Measurements from ENCODE around the gene CBLB. TPM values are rescaled to one million over a fixed set of nuclear protein-coding genes. Genes with fewer than 3 reads are reported as not detected.

CBLB gene
- polyA plus RNA-seq, 2 of the 4 experiments (the other 2 are of a cell fraction), result 6.8 to 16.2 TPM

- Histone ChIP-seq H3K9me3 (no peaks in the 10 kb centered on the region), H3K27ac (no peak overlapping the region), H3K4me1 (no peaks in the 10 kb centered on the region), H3K4me2 (no peak overlapping the region), H3K4me3 (no peak overlapping the region)
- CTCF ChIA-PET, result no interaction called here
- ATAC-seq (no peak), FAIRE-seq (no peak), DNase-seq (ENCODE audit: low read depth in 1 of 2, low spot score in 1 of 2) (no peak)
- POLR2A ChIA-PET, result no interaction called here
- WGBS (ENCODE audit: missing lambda C conversion rate), result 95% methylated on average over 2 of the region's 2 CpGs
- TF ChIP-seq EHMT2 (IDR thresholded peaks at IDR 0.05; ENCODE audit: low read depth), result no peak
Observed at GRCh38 chr3:105851176-105851575, 17.6 kb downstream of the CBLB start.

GRCh38 chr3:105850593-105850992, 18.2 kb downstream of the CBLB start:
- Histone ChIP-seq H3K9me3 (no peaks in the 10 kb centered on the region), H3K4me2 (no peak overlapping the region), H3K27ac (no peak overlapping the region), H3K4me3 (no peak overlapping the region), H3K4me1 (no peaks in the 10 kb centered on the region)
- WGBS (ENCODE audit: missing lambda C conversion rate), result 88% methylated on average over 2 of the region's 2 CpGs
- no peak for DNase-seq (ENCODE audit: low read depth in 1 of 2, low spot score in 1 of 2)
- no peak for ATAC-seq
- CTCF ChIA-PET, result no interaction called here
- no peak for TF ChIP-seq NR3C1 (IDR thresholded peaks at IDR 0.05)
- TF ChIP-seq REST (IDR thresholded peaks at IDR 0.05), result no peak
- TF ChIP-seq HMGXB4 (CRISPR knock-in tag; IDR thresholded peaks at IDR 0.05; ENCODE audit: borderline replicate concordance), result no peak
- TF ChIP-seq NPAS2 (CRISPR knock-in tag; IDR thresholded peaks at IDR 0.05; ENCODE audit: borderline replicate concordance), result no peak
- no peak for TF ChIP-seq SREBF2 (IDR thresholded peaks at IDR 0.05)
- no peak for TF ChIP-seq CBX2 (IDR thresholded peaks at IDR 0.05; ENCODE audit: borderline replicate concordance, low read depth)
- no peak for TF ChIP-seq RAD21 (conservative IDR thresholded peaks at IDR 0.05 in 1 of 2, IDR thresholded peaks at IDR 0.05 in 1 of 2)
- no peak for TF ChIP-seq CBX8 (IDR thresholded peaks at IDR 0.05)
- no peak for TF ChIP-seq USF2 (IDR thresholded peaks at IDR 0.05)
- no peak for TF ChIP-seq MAFK (IDR thresholded peaks at IDR 0.05; ENCODE audit: partially characterized antibody)
- no peak for FAIRE-seq
- POLR2A ChIA-PET, result no interaction called here

- ChIA-PET POLR2A (no interaction called here), CTCF (interaction anchor here (1.0 kb wide), 1 partner anchor 60 kb away, joined by 5 read pairs; no protein-coding TSS in a partner anchor)
- FAIRE-seq (no peak), ATAC-seq (no peak), DNase-seq (ENCODE audit: low read depth in 1 of 2, low spot score in 1 of 2) (no peak)
- Histone ChIP-seq H3K27ac (no peak overlapping the region), H3K4me2 (no peak overlapping the region), H3K4me3 (no peak overlapping the region), H3K4me1 (no peaks in the 10 kb centered on the region), H3K9me3 (no peaks in the 10 kb centered on the region)
- TF ChIP-seq MAFK (IDR thresholded peaks at IDR 0.05; ENCODE audit: partially characterized antibody) (peak; percentile 10), CEBPB (IDR thresholded peaks at IDR 0.05) (no peak)
- 90% methylated on average over 3 of the region's 3 CpGs for WGBS (ENCODE audit: missing lambda C conversion rate)
Observed at GRCh38 chr3:105848821-105849220, 20.0 kb downstream of the CBLB start.

- Histone ChIP-seq H3K27ac (no peak overlapping the region), H3K4me2 (no peak overlapping the region), H3K9me3 (no peaks in the 10 kb centered on the region), H3K4me3 (no peak overlapping the region), H3K4me1 (no peaks in the 10 kb centered on the region)
- POLR2A ChIA-PET, result no interaction called here
- FAIRE-seq, result no peak
- CTCF ChIA-PET, result interaction anchor here (2.0 kb wide), 1 partner anchor 11 kb away, joined by 4 read pairs; no protein-coding TSS in a partner anchor
- no peak for DNase-seq (ENCODE audit: low read depth in 1 of 2, low spot score in 1 of 2)
- ATAC-seq, result no peak
- 98% methylated on average over 2 of the region's 2 CpGs for WGBS (ENCODE audit: missing lambda C conversion rate)
- no peak for TF ChIP-seq HMGXB4 (CRISPR knock-in tag; IDR thresholded peaks at IDR 0.05; ENCODE audit: borderline replicate concordance)
- TF ChIP-seq FOSL2 (IDR thresholded peaks at IDR 0.05), result no peak
- no peak for TF ChIP-seq FOSL2 (CRISPR knock-in tag; IDR thresholded peaks at IDR 0.05)
- no peak for TF ChIP-seq MYC (IDR thresholded peaks at IDR 0.05; ENCODE audit: borderline replicate concordance, low read length)
- TF ChIP-seq POLR2A (IDR thresholded peaks at IDR 0.05; ENCODE audit: low read length), result no peak
- TF ChIP-seq MAFK (IDR thresholded peaks at IDR 0.05; ENCODE audit: partially characterized antibody), result no peak
- TF ChIP-seq USF2 (IDR thresholded peaks at IDR 0.05), result no peak
- no peak for TF ChIP-seq HEYL (CRISPR knock-in tag; IDR thresholded peaks at IDR 0.05)
- no peak for TF ChIP-seq MAX (IDR thresholded peaks at IDR 0.05)
- no peak for TF ChIP-seq TP53 (CRISPR knock-in tag; IDR thresholded peaks at IDR 0.05)
- no peak for TF ChIP-seq CHD4 (IDR thresholded peaks at IDR 0.05; ENCODE audit: borderline replicate concordance)
- TF ChIP-seq RCOR1 (IDR thresholded peaks at IDR 0.05; ENCODE audit: low read depth, low read length), result no peak
- TF ChIP-seq FOSB (CRISPR knock-in tag; IDR thresholded peaks at IDR 0.05), result no peak
Observed at GRCh38 chr3:105847865-105848264, 20.9 kb downstream of the CBLB start.

Data from A549 (cell line).